MCF 10A (cell line): ENCODE data around the gene TNFRSF12A. TPM values are rescaled to one million over a fixed set of nuclear protein-coding genes. Genes with fewer than 3 reads are reported as not detected.

ENCODE experiments used
- BruUV-seq: library from RNA; stranded (reverse); fragments of 400-500 nt; replicated peaks from 2 replicates; lab custom pipeline; 2021; lab: Mats Ljungman, UMichigan
- CTCF ChIA-PET: fragments of 300-600 bp; sonication (Branson Sonifier 250); formaldehyde crosslinking; extraction: SDS; loops from one replicate; lab custom pipeline; 2021; ENCODE audit warnings: antibody characterized with exemption, inconsistent platforms; lab: Yijun Ruan, JAX
- POLR2A ChIA-PET: fragments of 300-600, 350-650 bp; sonication (Branson Sonifier 250); formaldehyde crosslinking; extraction: SDS; loops from one replicate; lab custom pipeline; 2020; ENCODE audit warnings: antibody characterized with exemption, inconsistent platforms; lab: Yijun Ruan, JAX
- DNase-seq: peaks from one replicate; pipeline ENCODE4 v3.0.0-alpha.2; 2018; ENCODE audit not compliant: unreplicated experiment
- H3K27ac Mint-ChIP-seq: one replicate; pipeline ENCODE4 v1.8.0; 2022; ENCODE audit warnings: mild to moderate bottlenecking, low read depth, mixed read lengths; ENCODE audit not compliant: unreplicated experiment
- H3K27me3 Mint-ChIP-seq: one replicate; pipeline ENCODE4 v1.8.0; 2022; ENCODE audit warnings: mixed read lengths; ENCODE audit not compliant: insufficient read depth, unreplicated experiment
- H3K36me3 Mint-ChIP-seq: one replicate; pipeline ENCODE4 v1.8.0; 2022; ENCODE audit warnings: mild to moderate bottlenecking, moderate library complexity, mixed read lengths; ENCODE audit not compliant: insufficient read depth, unreplicated experiment
- H3K4me1 Mint-ChIP-seq: one replicate; pipeline ENCODE4 v1.8.0; 2022; ENCODE audit warnings: mixed read lengths; ENCODE audit not compliant: insufficient read depth, unreplicated experiment
- H3K4me3 Mint-ChIP-seq: one replicate; pipeline ENCODE4 v1.8.0; 2022; ENCODE audit warnings: mild to moderate bottlenecking, moderate library complexity, mixed read lengths; ENCODE audit not compliant: unreplicated experiment
- H3K9me3 Mint-ChIP-seq: one replicate; pipeline ENCODE4 v1.8.0; 2022; ENCODE audit warnings: mixed read lengths; ENCODE audit not compliant: unreplicated experiment
- intact Hi-C: fragments of 100-400 bp; cut with micrococcal nuclease; formaldehyde crosslinking; loops from 2 replicates; pipeline ENCODE4 v1.14.1; 2022
- total RNA-seq: library from RNA; stranded (reverse); gene quantifications from 2 replicates; pipeline ENCODE4 v1.2.3, GENCODE V29; 2022
- TF ChIP-seq, protein P1 (sequence below): fragments of 200-600 bp; IDR thresholded peaks from one replicate; pipeline ENCODE4 v1.8.0; 2022; ENCODE audit warnings: antibody characterized with exemption, mild to moderate bottlenecking; ENCODE audit not compliant: unreplicated experiment

TNFRSF12A gene
- total RNA-seq, 1 experiment from 2014 or later = 641 TPM

DNA sequence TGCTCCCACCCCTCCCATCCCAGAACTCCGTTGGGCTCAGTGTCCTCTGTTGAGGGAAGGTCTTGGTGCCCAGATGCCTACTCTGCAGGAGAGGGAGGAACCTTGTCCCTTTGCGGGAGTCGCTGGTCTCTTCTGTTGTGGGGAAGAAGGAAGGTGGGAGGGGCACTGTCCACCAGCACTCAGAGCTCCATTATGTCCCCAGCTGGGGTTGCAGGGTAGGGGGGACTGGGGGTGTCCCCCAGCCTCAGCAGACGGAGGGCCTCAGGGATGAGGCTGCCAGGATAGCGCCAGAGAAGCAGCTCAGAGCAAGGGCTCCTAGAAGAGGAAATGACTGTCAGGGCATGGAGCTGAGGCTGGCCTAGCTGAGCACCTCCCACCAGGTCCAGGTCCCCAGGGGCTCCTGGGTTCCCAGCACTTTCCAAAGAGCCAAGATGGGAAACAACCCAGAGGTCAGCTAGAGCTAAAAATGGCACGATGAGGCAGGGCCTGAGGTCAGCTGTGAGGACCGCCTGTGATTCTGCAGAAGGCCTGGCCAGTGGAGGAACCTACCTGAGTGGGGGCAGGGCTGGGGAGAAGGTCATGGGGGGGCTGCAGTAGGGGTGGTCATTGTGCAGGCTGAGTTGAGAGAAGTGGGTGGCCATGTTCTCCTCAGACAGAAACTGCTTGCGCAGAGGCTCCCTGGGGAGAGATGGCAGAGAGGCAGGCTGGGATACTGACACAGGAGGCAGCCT, 2.7 kb downstream of the TNFRSF12A start:
- H3K36me3 Mint-ChIP-seq = peaks cover 43% of the 10 kb centered on the region
- no peaks in the 10 kb centered on the region for H3K27me3 Mint-ChIP-seq
- peaks cover 23% of the 10 kb centered on the region for H3K4me1 Mint-ChIP-seq
- no peaks in the 10 kb centered on the region for H3K9me3 Mint-ChIP-seq
- TF ChIP-seq, protein P1, sequence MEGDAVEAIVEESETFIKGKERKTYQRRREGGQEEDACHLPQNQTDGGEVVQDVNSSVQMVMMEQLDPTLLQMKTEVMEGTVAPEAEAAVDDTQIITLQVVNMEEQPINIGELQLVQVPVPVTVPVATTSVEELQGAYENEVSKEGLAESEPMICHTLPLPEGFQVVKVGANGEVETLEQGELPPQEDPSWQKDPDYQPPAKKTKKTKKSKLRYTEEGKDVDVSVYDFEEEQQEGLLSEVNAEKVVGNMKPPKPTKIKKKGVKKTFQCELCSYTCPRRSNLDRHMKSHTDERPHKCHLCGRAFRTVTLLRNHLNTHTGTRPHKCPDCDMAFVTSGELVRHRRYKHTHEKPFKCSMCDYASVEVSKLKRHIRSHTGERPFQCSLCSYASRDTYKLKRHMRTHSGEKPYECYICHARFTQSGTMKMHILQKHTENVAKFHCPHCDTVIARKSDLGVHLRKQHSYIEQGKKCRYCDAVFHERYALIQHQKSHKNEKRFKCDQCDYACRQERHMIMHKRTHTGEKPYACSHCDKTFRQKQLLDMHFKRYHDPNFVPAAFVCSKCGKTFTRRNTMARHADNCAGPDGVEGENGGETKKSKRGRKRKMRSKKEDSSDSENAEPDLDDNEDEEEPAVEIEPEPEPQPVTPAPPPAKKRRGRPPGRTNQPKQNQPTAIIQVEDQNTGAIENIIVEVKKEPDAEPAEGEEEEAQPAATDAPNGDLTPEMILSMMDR = no peak
- H3K4me3 Mint-ChIP-seq = peak overlapping the region; percentile 82
- DNase-seq = peak; percentile 53
- ChIA-PET POLR2A (interaction anchor here (0.6 to 5.0 kb wide), 19 partner anchors 12 to 1266 kb away, joined by 3 to 41 read pairs (median 5); partner anchors contain the start of genes BICDL2, FLYWCH1, FLYWCH2 and KREMEN2), CTCF (interaction anchor here (0.6 to 5.1 kb wide), 9 partner anchors 9 to 107 kb away, joined by 3 to 28 read pairs (median 4); no protein-coding TSS in a partner anchor)
- intact Hi-C loops = no loop called here
- H3K27ac Mint-ChIP-seq = peak overlapping the region; percentile 94
- BruUV-seq = no TSS peak

GRCh38 chr16:3023415-3023668, 3.2 kb downstream of the TNFRSF12A start:
- Mint-ChIP-seq H3K4me3 (peak overlapping the region; percentile 82), H3K27me3 (no peaks in the 10 kb centered on the region), H3K4me1 (peaks cover 23% of the 10 kb centered on the region), H3K9me3 (no peaks in the 10 kb centered on the region), H3K27ac (peak overlapping the region; percentile 94), H3K36me3 (peaks cover 48% of the 10 kb centered on the region)
- no TSS peak for BruUV-seq
- TF ChIP-seq, protein P1 = no peak
- POLR2A ChIA-PET = interaction anchor here (0.9 to 5.0 kb wide), 9 partner anchors 12 to 135 kb away, joined by 3 to 30 read pairs (median 5); partner anchors contain the start of genes FLYWCH1 and ZNF213
- peak; percentile 73 for DNase-seq
- intact Hi-C loops = no loop called here
- CTCF ChIA-PET = interaction anchor here (1.1 to 3.9 kb wide), 3 partner anchors 8 to 107 kb away, joined by 4 to 18 read pairs (median 5); no protein-coding TSS in a partner anchor

DNA sequence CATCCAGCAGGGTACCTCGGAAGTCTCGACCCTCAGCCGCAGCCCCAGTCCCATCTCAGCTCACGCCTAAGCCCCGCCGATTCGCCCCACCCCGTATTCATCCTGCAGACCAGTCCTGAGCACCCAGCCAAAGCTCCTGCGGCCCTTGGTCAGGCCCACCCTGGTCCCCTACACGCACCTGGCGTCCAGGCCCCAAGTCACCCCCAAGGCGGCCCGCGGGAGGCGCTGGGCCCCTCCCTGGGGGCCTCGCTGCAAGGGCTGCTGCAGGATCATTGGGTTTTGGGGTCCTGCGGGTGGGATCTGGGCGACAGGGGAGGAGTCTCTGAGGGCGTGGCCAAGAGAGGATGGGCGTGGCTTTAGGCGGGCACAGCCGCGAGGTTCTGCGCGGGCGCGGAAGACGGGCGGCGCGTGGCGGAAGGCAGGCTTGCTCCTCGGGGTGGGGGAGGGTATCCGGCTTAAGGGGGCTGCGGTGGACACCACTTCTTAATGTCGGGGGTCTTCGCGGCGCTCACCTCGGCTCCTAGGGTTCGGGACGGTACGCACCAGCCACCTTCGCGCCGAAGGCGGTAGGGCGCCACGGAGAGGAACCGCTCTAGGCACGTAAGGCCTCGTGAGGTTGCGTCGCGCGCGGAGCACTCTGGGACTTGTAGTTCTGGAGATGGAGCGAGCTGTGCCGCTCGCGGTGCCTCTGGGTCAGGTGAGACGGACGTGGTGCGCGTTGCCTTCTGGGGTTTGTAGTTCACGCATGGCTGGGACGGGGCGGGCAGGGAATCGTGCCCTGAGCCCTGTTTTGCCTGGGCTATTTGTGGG, 3.7 kb downstream of the TNFRSF12A start, which contains the start of the genes HCFC1R1 and THOC6:
HCFC1R1 (minus strand) TSS at position 274 of the 810 bp plus-strand sequence; CDS start at position 273, 1 bp downstream.
THOC6 (plus strand) TSS at position 367 of the 810 bp plus-strand sequence; CDS start at position 659, 292 bp downstream.
- peak; percentile 98 for DNase-seq
- POLR2A ChIA-PET = interaction anchor here (0.9 to 5.0 kb wide), 10 partner anchors 11 to 134 kb away, joined by 3 to 30 read pairs (median 5); partner anchors contain the start of genes FLYWCH1 and ZNF213
- peaks cover 23% of the 10 kb centered on the region for H3K4me1 Mint-ChIP-seq
- no peaks in the 10 kb centered on the region for H3K27me3 Mint-ChIP-seq
- H3K27ac Mint-ChIP-seq = peak within 1 kb of the TSS; percentile 94
- no TSS peak for BruUV-seq
- peaks cover 50% of the 10 kb centered on the region for H3K36me3 Mint-ChIP-seq
- no peaks in the 10 kb centered on the region for H3K9me3 Mint-ChIP-seq
- H3K4me3 Mint-ChIP-seq = peak within 1 kb of the TSS; percentile 82
- intact Hi-C loops = no loop called here
- TF ChIP-seq, protein P1 = no peak
- CTCF ChIA-PET = interaction anchor here (0.6 to 3.9 kb wide), 4 partner anchors 8 to 142 kb away, joined by 4 to 18 read pairs (median 4); no protein-coding TSS in a partner anchor
